Stimulated activated CD4-positive, alpha-beta T cell treated with anti-CD3 and anti-CD28 coated beads, Interleukin-2, amount 100 ng/mL, for 4 hours (primary cell): ENCODE measurements around the gene LYPD4.
"Not testable (repeated sequence)": the region's sequence is repeated elsewhere in the genome, so short reads cannot be mapped to it uniquely, and the experiment has no call there.

Source experiments
- DNase-seq: peaks from one replicate; pipeline ENCODE4 v3.0.0-alpha.2; 2020; ENCODE audit warnings: low read depth

LYPD4 gene

GRCh38 chr19:41799444-41800000, 45.0 kb downstream of the LYPD4 start:
- DNase-seq: no peak

GRCh38 chr19:41796901-41797300, 47.6 kb downstream of the LYPD4 start:
- DNase-seq: no peak

- DNase-seq: no peak
Observed at GRCh38 chr19:41796362-41796761, 48.1 kb downstream of the LYPD4 start, which contains the start of gene CEACAM3. Gene CEACAM3, plus strand, starts transcription at chr19:41796587. Its CDS starts 91 bp downstream, at chr19:41796678.

- DNase-seq: peak; percentile 57
Observed at GRCh38 chr19:41795031-41795461, 49.4 kb downstream of the LYPD4 start.

- DNase-seq: no peak
Observed at GRCh38 chr19:41793414-41793727, 51.1 kb downstream of the LYPD4 start.

- peak; percentile 13 for DNase-seq
Observed at GRCh38 chr19:41792513-41793413, 51.7 kb downstream of the LYPD4 start.

- not testable (repeated sequence) for DNase-seq
Observed at GRCh38 chr19:41789053-41789452, 55.4 kb downstream of the LYPD4 start.

- DNase-seq: not testable (repeated sequence)
Observed at GRCh38 chr19:41788518-41788917, 56.0 kb downstream of the LYPD4 start.
